SK-N-SH (cell line): ENCODE measurements around the gene ABCG4. TPM values are rescaled to one million over a fixed set of nuclear protein-coding genes. Genes with fewer than 3 reads are reported as not detected.
A peak's percentile ranks its signal among the peaks of the same experiment; 100 is the strongest.

Experiments used
- CTCF ChIA-PET: fragments of 300-600, 350-600 bp; formaldehyde crosslinking; extraction: SDS; loops from one replicate; lab custom pipeline; 2021; lab: Yijun Ruan, JAX
- POLR2A ChIA-PET: fragments of 350-600 bp; sonication (Branson Sonifier 250); formaldehyde crosslinking; extraction: SDS; loops from one replicate; lab custom pipeline; 2020; ENCODE audit warnings: antibody characterized with exemption, inconsistent platforms; lab: Yijun Ruan, JAX
- DNase-seq: peaks from one replicate; pipeline ENCODE4 v3.0.0; 2012
- H2AFZ ChIP-seq: fragments of 200-600 bp; sonication (generic); 2 replicates; pipeline ENCODE4 v1.8.1; 2016; ENCODE audit warnings: antibody characterized with exemption, mild to moderate bottlenecking, low read depth
- H3F3A ChIP-seq: fragments of 200-600 bp; sonication (generic); replicated peaks from 2 replicates; pipeline ENCODE3; 2016; ENCODE audit warnings: antibody characterized with exemption, mild to moderate bottlenecking; ENCODE audit not compliant: insufficient read depth
- H3K27ac ChIP-seq, 2 experiments: fragments of 200-500 bp in 1 of 2; fragments of 200-600 bp in 1 of 2; sonication (Bioruptor generic) in 1 of 2; sonication (generic), shearing (Covaris generic) in 1 of 2; 2 replicates each; pipeline versions ENCODE4 v1.5.1 to v1.6.1; 2014 to 2016; ENCODE audit warnings: low read depth in 2 of 2, inconsistent platforms in 1 of 2, low read length in 1 of 2, mild to moderate bottlenecking in 1 of 2, mixed read lengths in 1 of 2
- H3K27me3 ChIP-seq: fragments of 200-600 bp; sonication (generic), shearing (Covaris generic); 2 replicates; pipeline ENCODE4 v1.6.1; 2016; ENCODE audit warnings: mixed run types; ENCODE audit not compliant: insufficient read depth
- H3K36me3 ChIP-seq, 2 experiments: fragments of 200-500 bp in 1 of 2; fragments of 200-600 bp in 1 of 2; sonication (Bioruptor generic) in 1 of 2; sonication (generic) in 1 of 2; replicated peaks in 1 of 2; 2 replicates each; pipeline versions ENCODE3 to v1.5.1; 2014 to 2016; ENCODE audit warnings: low read length in 1 of 2, mild to moderate bottlenecking in 1 of 2; ENCODE audit not compliant: insufficient read depth in 2 of 2, control insufficient read depth in 1 of 2
- H3K4me1 ChIP-seq, 2 experiments: fragments of 200-500 bp in 1 of 2; fragments of 200-600 bp in 1 of 2; sonication (Bioruptor generic) in 1 of 2; sonication (generic), shearing (Covaris generic) in 1 of 2; 2 replicates each; pipeline versions ENCODE4 v1.5.1 to v1.6.1; 2014 to 2016; ENCODE audit warnings: low read depth in 1 of 2, low read length in 1 of 2, mixed run types in 1 of 2; ENCODE audit not compliant: insufficient read depth in 2 of 2, control insufficient read depth in 1 of 2
- H3K4me2 ChIP-seq: fragments of 200-600 bp; sonication (generic), shearing (Covaris generic); 2 replicates; pipeline ENCODE4 v1.6.1; 2017; ENCODE audit warnings: mixed run types
- H3K4me3 ChIP-seq, 2 experiments: fragments of 200-500 bp in 1 of 2; fragments of 200-600 bp in 1 of 2; sonication (Bioruptor generic) in 1 of 2; sonication (generic), shearing (Covaris generic) in 1 of 2; 2 replicates each; pipeline versions ENCODE4 v1.5.1 to v1.8.1; 2014 to 2016; ENCODE audit warnings: low read depth in 2 of 2, inconsistent platforms in 1 of 2, low read length in 1 of 2, mild to moderate bottlenecking in 1 of 2, mixed read lengths in 1 of 2, moderate library complexity in 1 of 2
- H3K79me2 ChIP-seq: fragments of 200-600 bp; sonication (generic); 2 replicates; pipeline ENCODE4 v1.8.1; 2017; ENCODE audit warnings: mild to moderate bottlenecking; ENCODE audit not compliant: insufficient read depth
- H3K9ac ChIP-seq: fragments of 200-600 bp; sonication (generic); 2 replicates; pipeline ENCODE4 v1.6.1; 2017; ENCODE audit warnings: mixed run types
- H3K9me2 ChIP-seq: fragments of 200-600 bp; sonication (generic); 2 replicates; pipeline ENCODE4 v1.6.1; 2017; ENCODE audit warnings: mixed run types
- H3K9me3 ChIP-seq: fragments of 200-600 bp; sonication (generic); 2 replicates; pipeline ENCODE4 v1.6.1; 2017; ENCODE audit warnings: mixed run types, mild to moderate bottlenecking, moderate library complexity
- H4K20me1 ChIP-seq: fragments of 200-600 bp; sonication (generic); 2 replicates; pipeline ENCODE4 v1.6.1; 2017; ENCODE audit warnings: mild to moderate bottlenecking, mixed run types; ENCODE audit not compliant: insufficient read depth
- CTCF ChIP-seq: fragments of 200-600 bp; sonication (generic); IDR thresholded peaks from 2 replicates; pipeline ENCODE4 v1.6.1; 2017; ENCODE audit warnings: antibody characterized with exemption, mild to moderate bottlenecking, moderate library complexity
- EP300 ChIP-seq, 2 experiments: IDR thresholded peaks; 2 replicates each; pipeline versions ENCODE4 v1.4.0 to v1.6.1; 2012; ENCODE audit warnings: borderline replicate concordance in 1 of 2, low read depth in 1 of 2, low read length in 1 of 2
- NRF1 ChIP-seq: IDR thresholded peaks from 2 replicates; pipeline ENCODE4 v1.6.1; 2012; ENCODE audit warnings: low read depth, mild to moderate bottlenecking, low read length
- PBX3 ChIP-seq: IDR thresholded peaks from 2 replicates; pipeline ENCODE4; 2012
- RAD21 ChIP-seq: IDR thresholded peaks from 2 replicates; pipeline ENCODE4 v1.6.1; 2012; ENCODE audit warnings: mild to moderate bottlenecking, low read length
- RXRA ChIP-seq: IDR thresholded peaks from 2 replicates; pipeline ENCODE4 v1.4.0; 2012; ENCODE audit warnings: low read depth, mild to moderate bottlenecking, borderline replicate concordance
- SMC3 ChIP-seq: IDR thresholded peaks from 2 replicates; pipeline ENCODE4 v1.6.1; 2012; ENCODE audit warnings: low read depth, low read length, improper control_type of control experiment
- WGBS: methylation state at CpG from one replicate; pipeline ENCODE4 v1.1.6; 2017; ENCODE audit warnings: low lambda C conversion rate; 5-methylcytosine and 5-hydroxymethylcytosine counted together
- polyA plus RNA-seq, 3 experiments: library from polyadenylated mRNA; depleted of rRNA; stranded (reverse); fragments of >200 nt; gene quantifications; 2 replicates each; pipeline ENCODE4 v1.2.3, GENCODE V29; 2012

Gene ABCG4
- polyA plus RNA-seq, 1 of the 3 experiments (the other 2 are of a cell fraction) = 0.72 TPM

- peak; percentile 50 for DNase-seq
- ChIA-PET CTCF (interaction anchor here (0.7 to 4.6 kb wide), 19 partner anchors 10 to 158 kb away, joined by 3 to 48 read pairs (median 8); partner anchors contain the start of genes C2CD2L, CBL, HMBS and MCAM), POLR2A (interaction anchor here (1.0 to 1.6 kb wide), 2 partner anchors 101 to 111 kb away, joined by 3 to 5 read pairs; partner anchors contain the start of gene HMBS)
- Histone ChIP-seq H3F3A (no peaks in the 10 kb centered on the region), H3K4me2 (no peak overlapping the region), H3K79me2 (no peaks in the 10 kb centered on the region), H3K9ac (no peak overlapping the region), H3K36me3 (no peaks in the 10 kb centered on the region), H3K27ac (no peak overlapping the region), H3K27me3 (no peaks in the 10 kb centered on the region), H3K9me2 (no peaks in the 10 kb centered on the region), H3K4me3 (no peak overlapping the region; a peak in 1 of 4 replicates), H2AFZ (no peak overlapping the region; the same call in 1 of the 2 replicates), H3K4me1 (no peaks in the 10 kb centered on the region), H3K9me3 (no peaks in the 10 kb centered on the region), H4K20me1 (no peaks in the 10 kb centered on the region)
- no peak for TF ChIP-seq NRF1
- no peak for TF ChIP-seq EP300 (IDR thresholded peaks at IDR 0.05; ENCODE audit: borderline replicate concordance in 1 of 2, low read depth in 1 of 2, low read length in 1 of 2)
- TF ChIP-seq PBX3 = peak; percentile 92
- WGBS = 43% methylated on average over 6 of the region's 6 CpGs
These were observed 46.8 kb downstream of the ABCG4 start for GRCh38 chr11:119195680-119196079.

GRCh38 chr11:119196833-119197483, 48.1 kb downstream of the ABCG4 start:
- Histone ChIP-seq H4K20me1 (no peaks in the 10 kb centered on the region), H3K9ac (no peak overlapping the region), H3K27me3 (no peaks in the 10 kb centered on the region), H3K36me3 (no peaks in the 10 kb centered on the region), H2AFZ (no peak overlapping the region), H3K9me3 (no peaks in the 10 kb centered on the region), H3K27ac (no peak overlapping the region), H3K4me1 (no peaks in the 10 kb centered on the region), H3K4me3 (no peak overlapping the region; a peak in 1 of 4 replicates), H3K9me2 (no peaks in the 10 kb centered on the region), H3F3A (no peaks in the 10 kb centered on the region), H3K79me2 (no peaks in the 10 kb centered on the region), H3K4me2 (no peak overlapping the region)
- POLR2A ChIA-PET = interaction anchor here (0.5 to 1.6 kb wide), 2 partner anchors 45 to 102 kb away, joined by 3 to 5 read pairs; a partner anchor contains a TSS
- CTCF ChIA-PET = interaction anchor here (0.6 to 4.6 kb wide), 41 partner anchors 9 to 896 kb away, joined by 3 to 48 read pairs (median 5); partner anchors contain the start of genes C2CD2L, CBL, HMBS and HYOU1
- peak; percentile 81 for DNase-seq
- TF ChIP-seq CTCF = peak; percentile 89
- peak; percentile 81 for TF ChIP-seq SMC3
- TF ChIP-seq RXRA = no peak
- peak; percentile 93 for TF ChIP-seq RAD21
- 40% methylated on average over 5 of the region's 5 CpGs for WGBS
